PC-9 (cell line): Measurements from ENCODE around the gene IFTAP. TPM values are rescaled to one million over a fixed set of nuclear protein-coding genes. Genes with fewer than 3 reads are reported as not detected.
"Not testable (repeated sequence)": the region's sequence is repeated elsewhere in the genome, so short reads cannot be mapped to it uniquely, and the experiment has no call there.

Experiments used
- BruUV-seq: library from RNA; stranded (reverse); fragments of 400-500 nt; replicated peaks from 2 replicates; lab custom pipeline; 2021; lab: Mats Ljungman, UMichigan
- CTCF ChIA-PET: fragments of 300-600 bp; sonication (Branson Sonifier 250); formaldehyde crosslinking; loops from one replicate; lab custom pipeline; 2022; ENCODE audit warnings: antibody characterized with exemption; lab: Charles Lee
- POLR2A ChIA-PET: fragments of 300-600 bp; sonication (Branson Sonifier 250); formaldehyde crosslinking; loops from one replicate; lab custom pipeline; 2022; ENCODE audit warnings: antibody characterized with exemption; ENCODE audit not compliant: unreplicated experiment; lab: Charles Lee
- DNase-seq, 2 experiments: peaks; one replicate each; pipeline versions ENCODE4 v3.0.0 to v3.0.0-alpha.2; 2015 to 2022; ENCODE audit warnings: mixed read lengths in 1 of 2
- H2AFZ ChIP-seq: fragments of 200-600 bp; sonication (generic); 2 replicates; pipeline ENCODE4 v1.8.1; 2017; ENCODE audit warnings: antibody characterized with exemption
- H3F3A ChIP-seq: fragments of 200-600 bp; sonication (generic); 2 replicates; pipeline ENCODE4 v1.8.1; 2017; ENCODE audit warnings: antibody characterized with exemption, mild to moderate bottlenecking, low read depth; ENCODE audit not compliant: insufficient read depth
- H3K27ac ChIP-seq: fragments of 200-600 bp; sonication (generic); 2 replicates; pipeline ENCODE4 v1.6.1; 2016; ENCODE audit warnings: mixed run types
- H3K27me3 ChIP-seq: fragments of 200-600 bp; sonication (generic); 2 replicates; pipeline ENCODE4 v1.6.1; 2016; ENCODE audit warnings: low read depth, mixed run types; ENCODE audit not compliant: insufficient read depth
- H3K36me3 ChIP-seq: fragments of 200-600 bp; sonication (generic); 2 replicates; pipeline ENCODE4 v1.6.1; 2016; ENCODE audit warnings: low read depth, mixed run types
- H3K4me1 ChIP-seq: fragments of 200-600 bp; sonication (generic); replicated peaks from 2 replicates; pipeline ENCODE4 v1.6.1; 2016; ENCODE audit warnings: mixed run types; ENCODE audit not compliant: insufficient read depth
- H3K4me2 ChIP-seq: fragments of 200-600 bp; sonication (generic); 2 replicates; pipeline ENCODE4 v1.6.1; 2017; ENCODE audit warnings: mixed run types
- H3K4me3 ChIP-seq: fragments of 200-600 bp; sonication (generic); 2 replicates; pipeline ENCODE4 v1.6.1; 2016; ENCODE audit warnings: mixed run types
- H3K79me2 ChIP-seq: fragments of 200-600 bp; sonication (generic); 2 replicates; pipeline ENCODE4 v1.6.1; 2017; ENCODE audit warnings: low read depth, mixed run types
- H3K9me2 ChIP-seq: fragments of 200-600 bp; sonication (generic); 2 replicates; pipeline ENCODE4 v1.8.1; 2017; ENCODE audit warnings: mild to moderate bottlenecking; ENCODE audit not compliant: insufficient read depth
- H3K9me3 ChIP-seq: fragments of 200-600 bp; sonication (generic); 2 replicates; pipeline ENCODE4 v1.8.1; 2016; ENCODE audit warnings: low read depth; ENCODE audit not compliant: insufficient read depth
- H4K20me1 ChIP-seq: fragments of 200-600 bp; sonication (generic); 2 replicates; pipeline ENCODE4 v1.8.1; 2017; ENCODE audit not compliant: insufficient read depth
- EZH2 ChIP-seq: fragments of 200-600 bp; sonication (generic); IDR thresholded peaks from 2 replicates; pipeline ENCODE4 v1.8.0; 2017; ENCODE audit warnings: antibody characterized with exemption, low read depth
- intact Hi-C: fragments of 100-400 bp; cut with micrococcal nuclease; formaldehyde crosslinking; loops from one replicate; pipeline ENCODE4 v1.10.0; 2022; ENCODE audit not compliant: unreplicated experiment
- total RNA-seq: library from RNA; stranded (reverse); gene quantifications from 2 replicates; pipeline ENCODE4 v1.2.3, GENCODE V29; 2021
- TF ChIP-seq, protein P1 (sequence below): fragments of 200-600 bp; sonication (generic); conservative IDR thresholded peaks from 2 replicates; pipeline ENCODE4 v1.6.1; 2017; ENCODE audit warnings: mixed run types, antibody characterized with exemption, mild to moderate bottlenecking, moderate library complexity

IFTAP gene
- total RNA-seq, 1 experiment from 2014 or later = 18.9 TPM

DNA sequence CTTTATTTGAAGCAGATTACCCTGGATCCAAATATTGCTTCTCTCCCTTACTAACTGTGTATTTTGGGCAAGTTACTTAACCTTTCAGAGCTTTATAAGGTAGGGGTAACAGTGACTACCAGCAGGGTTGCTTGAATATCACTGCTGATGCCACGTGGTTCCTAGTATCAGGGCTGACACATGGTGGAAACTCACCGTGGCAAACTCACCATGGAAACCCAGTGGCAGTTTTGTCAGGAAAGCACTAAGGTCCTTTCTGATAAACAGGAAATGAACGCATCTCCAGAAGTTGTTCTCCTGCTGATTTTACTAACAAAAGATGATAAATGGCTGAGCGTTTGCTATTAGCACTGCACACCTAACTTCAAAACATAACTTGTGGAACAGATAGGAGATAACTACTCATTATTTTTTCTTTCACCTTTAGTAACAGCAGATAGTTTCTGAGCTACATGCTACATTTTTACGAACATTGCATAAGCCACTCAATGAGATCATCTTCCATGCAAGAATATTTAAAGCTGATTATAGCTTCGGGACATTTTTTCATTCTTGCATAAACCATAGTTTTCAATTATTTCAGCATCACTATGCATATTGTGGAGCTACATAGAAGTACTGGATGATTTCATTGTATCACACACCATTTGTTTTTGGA is 63.4 kb downstream of the IFTAP start:
- Histone ChIP-seq H4K20me1 (no peaks in the 10 kb centered on the region), H3K9me3 (no peaks in the 10 kb centered on the region), H3K27me3 (no peaks in the 10 kb centered on the region), H3K4me1 (no peaks in the 10 kb centered on the region), H3K79me2 (no peaks in the 10 kb centered on the region), H3K9me2 (no peaks in the 10 kb centered on the region), H3K36me3 (no peaks in the 10 kb centered on the region), H3F3A (no peaks in the 10 kb centered on the region), H2AFZ (no peak overlapping the region), H3K4me3 (no peak overlapping the region), H3K27ac (no peak overlapping the region), H3K4me2 (no peak overlapping the region)
- ChIA-PET POLR2A (no interaction called here), CTCF (interaction anchor here (0.7 kb wide), 1 partner anchor 235 kb away, joined by 3 read pairs; no protein-coding TSS in a partner anchor)
- no peak for DNase-seq
- no TSS peak for BruUV-seq
- intact Hi-C loops = no loop called here
- no peak for TF ChIP-seq EZH2
- TF ChIP-seq, protein P1, sequence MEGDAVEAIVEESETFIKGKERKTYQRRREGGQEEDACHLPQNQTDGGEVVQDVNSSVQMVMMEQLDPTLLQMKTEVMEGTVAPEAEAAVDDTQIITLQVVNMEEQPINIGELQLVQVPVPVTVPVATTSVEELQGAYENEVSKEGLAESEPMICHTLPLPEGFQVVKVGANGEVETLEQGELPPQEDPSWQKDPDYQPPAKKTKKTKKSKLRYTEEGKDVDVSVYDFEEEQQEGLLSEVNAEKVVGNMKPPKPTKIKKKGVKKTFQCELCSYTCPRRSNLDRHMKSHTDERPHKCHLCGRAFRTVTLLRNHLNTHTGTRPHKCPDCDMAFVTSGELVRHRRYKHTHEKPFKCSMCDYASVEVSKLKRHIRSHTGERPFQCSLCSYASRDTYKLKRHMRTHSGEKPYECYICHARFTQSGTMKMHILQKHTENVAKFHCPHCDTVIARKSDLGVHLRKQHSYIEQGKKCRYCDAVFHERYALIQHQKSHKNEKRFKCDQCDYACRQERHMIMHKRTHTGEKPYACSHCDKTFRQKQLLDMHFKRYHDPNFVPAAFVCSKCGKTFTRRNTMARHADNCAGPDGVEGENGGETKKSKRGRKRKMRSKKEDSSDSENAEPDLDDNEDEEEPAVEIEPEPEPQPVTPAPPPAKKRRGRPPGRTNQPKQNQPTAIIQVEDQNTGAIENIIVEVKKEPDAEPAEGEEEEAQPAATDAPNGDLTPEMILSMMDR = no peak

DNA sequence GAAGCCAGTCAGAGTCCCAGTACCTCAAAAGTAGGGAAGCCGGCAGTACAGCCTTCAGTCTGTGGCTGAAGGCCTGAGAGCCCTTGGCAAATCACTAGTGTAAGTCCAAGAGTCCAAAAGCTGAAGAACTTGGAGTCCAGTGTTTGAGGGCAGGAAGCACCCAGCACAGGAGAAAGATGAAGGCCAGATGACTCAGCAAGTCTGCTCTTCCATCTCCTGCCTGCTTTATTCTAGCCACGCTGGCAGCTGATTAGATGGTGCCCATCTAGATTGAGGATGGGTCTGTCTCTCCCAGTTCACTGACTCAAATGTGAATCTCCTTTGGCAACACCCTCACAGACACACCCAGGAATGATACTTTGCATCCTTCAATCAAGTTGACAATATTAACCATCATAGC is 67.1 kb downstream of the IFTAP start:
- H3K9me3 ChIP-seq, H3F3A ChIP-seq, H2AFZ ChIP-seq, H3K79me2 ChIP-seq, H3K27ac ChIP-seq, H4K20me1 ChIP-seq, H3K9me2 ChIP-seq, H3K4me1 ChIP-seq, H3K4me3 ChIP-seq, H3K4me2 ChIP-seq, CTCF ChIA-PET, intact Hi-C loops, H3K27me3 ChIP-seq, H3K36me3 ChIP-seq, BruUV-seq, POLR2A ChIA-PET, DNase-seq: not testable (repeated sequence)

DNA sequence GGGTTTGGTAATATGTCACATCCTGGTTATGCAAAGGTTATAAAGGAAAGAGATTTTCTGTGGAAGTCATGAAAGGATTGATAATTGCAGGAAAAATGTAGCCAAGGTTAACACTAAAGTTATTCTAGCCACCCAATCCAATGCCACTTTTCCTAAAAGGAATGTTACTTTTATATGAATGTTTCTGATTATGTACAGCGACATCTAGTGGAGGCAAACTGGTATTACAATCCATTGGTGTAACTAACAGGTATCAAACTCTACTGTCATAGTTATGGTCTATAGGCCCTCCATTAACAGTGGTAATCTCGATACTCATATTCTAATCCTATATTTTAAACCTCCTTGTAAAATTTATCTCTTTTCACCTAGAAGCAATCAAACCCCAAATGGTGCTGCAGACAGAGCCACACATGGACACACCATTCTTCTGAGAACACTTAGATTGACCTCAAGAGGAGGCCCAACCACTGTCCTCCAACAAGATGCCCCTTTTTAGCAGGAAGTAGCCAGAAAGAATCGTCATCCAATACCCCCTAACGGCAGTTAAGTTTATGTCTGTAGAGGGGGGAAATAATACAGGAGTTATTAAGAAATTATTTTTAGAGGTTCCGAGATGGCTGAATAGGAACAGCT is 78.6 kb downstream of the IFTAP start:
- intact Hi-C loops = loop anchor here (1.0 kb wide), 1 partner anchor 109 kb away; no protein-coding TSS in a partner anchor
- no peaks in the 10 kb centered on the region for H4K20me1 ChIP-seq
- no TSS peak for BruUV-seq
- CTCF ChIA-PET = interaction anchor here (1.4 kb wide), 1 partner anchor 109 kb away, joined by 4 read pairs; no protein-coding TSS in a partner anchor
- H2AFZ ChIP-seq = no peak overlapping the region
- H3K4me2 ChIP-seq = no peak overlapping the region
- H3F3A ChIP-seq = no peaks in the 10 kb centered on the region
- no peak overlapping the region for H3K4me3 ChIP-seq
- no peak overlapping the region for H3K27ac ChIP-seq
- H3K9me3 ChIP-seq = peaks cover 3% of the 10 kb centered on the region; the same call in 1 of the 2 replicates
- no peak for TF ChIP-seq EZH2
- TF ChIP-seq, protein P1 = peak; percentile 98
- no peak for DNase-seq
- no peaks in the 10 kb centered on the region for H3K9me2 ChIP-seq
- no peaks in the 10 kb centered on the region for H3K36me3 ChIP-seq
- H3K27me3 ChIP-seq = no peaks in the 10 kb centered on the region
- H3K4me1 ChIP-seq = no peaks in the 10 kb centered on the region
- POLR2A ChIA-PET = no interaction called here
- no peaks in the 10 kb centered on the region for H3K79me2 ChIP-seq

DNA sequence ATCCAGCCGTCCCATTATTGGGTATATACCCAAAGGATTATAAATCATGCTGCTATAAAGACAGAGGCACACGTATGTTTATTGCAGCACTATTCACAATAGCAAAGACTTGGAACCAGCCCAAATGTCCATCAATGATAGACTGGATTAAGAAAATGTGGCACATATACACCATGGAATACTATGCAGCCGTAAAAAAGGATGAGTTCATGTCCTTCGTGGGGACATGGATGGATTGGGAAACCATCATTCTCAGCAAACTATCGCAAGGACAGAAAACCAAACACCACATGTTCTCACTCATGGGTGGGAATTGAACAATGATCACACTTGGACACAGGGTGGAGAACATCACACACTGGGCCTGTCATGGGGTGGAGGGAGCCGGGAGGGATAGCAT is 85.2 kb downstream of the IFTAP start:
- H3K4me2 ChIP-seq, H4K20me1 ChIP-seq, CTCF ChIA-PET, intact Hi-C loops, BruUV-seq, POLR2A ChIA-PET, H3K4me3 ChIP-seq, H2AFZ ChIP-seq, H3K27ac ChIP-seq, H3F3A ChIP-seq, DNase-seq, H3K9me2 ChIP-seq, H3K4me1 ChIP-seq, H3K36me3 ChIP-seq, H3K79me2 ChIP-seq, H3K9me3 ChIP-seq: not testable (repeated sequence)
- H3K27me3 ChIP-seq = peaks cover 38% of the 10 kb centered on the region
